ENCODE data around the gene ZNF200. TPM values are rescaled to one million over a fixed set of nuclear protein-coding genes. Genes with fewer than 3 reads are reported as not detected.
A peak's percentile ranks its signal among the peaks of the same experiment; 100 is the strongest.

Gene ZNF200
- total RNA-seq, 1 experiment from 2014 or later: 8.8 TPM

DNA sequence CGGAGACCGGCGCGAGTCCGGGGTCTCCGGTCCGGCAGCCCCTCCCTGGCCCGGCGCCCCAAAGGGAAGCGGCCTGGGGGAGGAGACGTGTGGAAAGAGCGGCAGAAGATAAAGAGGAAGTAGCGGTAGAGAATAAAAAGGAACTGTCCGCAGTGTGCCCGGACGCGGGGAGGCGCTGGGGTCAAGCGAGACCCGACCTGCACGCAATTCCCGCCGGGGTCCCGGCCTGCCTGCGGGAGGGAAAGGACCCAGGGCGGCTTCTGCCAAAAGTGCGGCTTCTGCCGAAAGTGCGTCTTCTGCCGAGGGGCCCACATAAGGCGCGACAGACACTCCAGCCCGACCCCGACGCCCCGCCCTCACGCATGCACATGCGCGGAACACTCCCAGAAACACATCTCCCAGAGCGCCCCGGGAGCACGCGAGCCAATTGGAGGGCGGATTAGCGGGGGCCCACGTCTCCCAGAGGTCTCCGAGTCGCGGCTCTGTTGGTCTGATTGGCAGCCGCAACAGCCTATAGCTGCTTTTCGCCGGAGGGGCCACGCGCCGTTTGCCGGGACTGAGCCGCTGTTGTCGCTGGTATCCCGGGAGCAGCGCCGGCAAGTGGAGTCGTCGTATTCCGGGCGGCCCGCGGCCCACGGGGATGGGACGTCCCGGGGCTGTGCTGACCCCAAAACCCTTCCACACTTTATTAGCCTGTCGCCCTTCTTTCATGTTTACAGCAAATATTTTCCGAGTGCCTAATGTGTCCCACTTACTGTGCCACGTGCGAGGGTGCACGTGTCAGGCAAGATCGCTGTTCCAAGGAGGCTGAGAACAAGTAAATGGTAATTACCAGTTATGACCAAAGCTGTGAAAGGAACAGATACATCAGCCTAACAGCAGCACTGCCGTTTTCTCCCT lies 29.4 kb upstream of the ZNF200 start:
- H3K4me2 ChIP-seq (ENCODE audit: low read length): peak overlapping the region; percentile 88
- no peaks in the 10 kb centered on the region for H3K79me2 ChIP-seq (ENCODE audit: insufficient read depth, low read length)
- ChIA-PET RAD21 (ENCODE audit: low non-redundant PET in 1 of 2, low total read pairs in 2 of 2, uncharacterized antibody in 2 of 2, unreplicated experiment in 2 of 2) (no interaction called here), POLR2A (interaction anchor here (0.7 to 1.2 kb wide), 3 partner anchors 18 to 29 kb away, joined by 3 to 4 read pairs (median 3); partner anchors contain the start of gene ZNF200), CTCF (no interaction called here)
- peak overlapping the region; percentile 62 to 65 for H3K4me3 ChIP-seq (replicated peaks in 1 of 2; ENCODE audit: low read depth in 1 of 2, low read length in 2 of 2)
- H3K27ac ChIP-seq (ENCODE audit: low read depth, low read length): peak overlapping the region; percentile 89
- BruUV-seq (replicated peaks): TSS peak; percentile 91
- H3K36me3 ChIP-seq (ENCODE audit: control insufficient read depth in 1 of 2, insufficient read depth in 2 of 2, low read length in 2 of 2): no peaks in the 10 kb centered on the region
- intact Hi-C loops (cut with micrococcal nuclease): loop anchor here (2.0 to 10.0 kb wide), 2 partner anchors 18 to 180 kb away; partner anchors contain the start of genes NAA60, ZNF263 and ZNF597
- ATAC-seq (peak; percentile 95), DNase-seq (ENCODE audit: low read depth, low spot score) (peak; percentile 94)
- no peaks in the 10 kb centered on the region for H3K27me3 ChIP-seq (ENCODE audit: insufficient read depth, low read length)
- peak overlapping the region; percentile 45 for H2AFZ ChIP-seq (ENCODE audit: low read depth, low read length, poor library complexity, severe bottlenecking)
- no peaks in the 10 kb centered on the region for H4K20me1 ChIP-seq (ENCODE audit: insufficient read depth)
- peaks cover 14 to 28% of the 10 kb centered on the region in 2 experiments for H3K4me1 ChIP-seq (ENCODE audit: control insufficient read depth in 1 of 2, insufficient read depth in 2 of 2, low read length in 2 of 2)
- H3K9me3 ChIP-seq (ENCODE audit: control insufficient read depth in 1 of 2, insufficient read depth in 1 of 2, low read depth in 1 of 2, low read length in 2 of 2): no peaks in the 10 kb centered on the region; a peak in 1 of 4 replicates
- H3K9ac ChIP-seq (ENCODE audit: low read length): peak overlapping the region; percentile 51
- H3K9me2 ChIP-seq (ENCODE audit: insufficient read depth): no peaks in the 10 kb centered on the region
- peak; percentile 48; the same call in 1 of the 2 replicates for TF ChIP-seq EGR1 (IDR thresholded peaks at IDR 0.05; ENCODE audit: low read depth)
- TF ChIP-seq CEBPB (IDR thresholded peaks at IDR 0.05; ENCODE audit: low read depth): no peak
- TF ChIP-seq EZH2 (IDR thresholded peaks at IDR 0.05): no peak
- peak; percentile 75 for TF ChIP-seq POLR2AphosphoS5 (IDR thresholded peaks at IDR 0.05; ENCODE audit: low read depth, low read length)
- TF ChIP-seq ZFX (IDR thresholded peaks at IDR 0.05): peak; percentile 17; the same call in 1 of the 2 replicates
- TF ChIP-seq, protein P1, sequence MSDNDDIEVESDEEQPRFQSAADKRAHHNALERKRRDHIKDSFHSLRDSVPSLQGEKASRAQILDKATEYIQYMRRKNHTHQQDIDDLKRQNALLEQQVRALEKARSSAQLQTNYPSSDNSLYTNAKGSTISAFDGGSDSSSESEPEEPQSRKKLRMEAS (IDR thresholded peaks at IDR 0.05): peak; percentile 98
- TF ChIP-seq TCF7L2 (IDR thresholded peaks at IDR 0.05; ENCODE audit: borderline replicate concordance, extremely low read depth, insufficient read depth, insufficient read length): peak; percentile 69
- TF ChIP-seq SIN3A (IDR thresholded peaks at IDR 0.05; ENCODE audit: low read depth): peak; percentile 80; the same call in 1 of the 2 replicates
- TF ChIP-seq EZH2phosphoT487 (IDR thresholded peaks at IDR 0.05; ENCODE audit: borderline replicate concordance): no peak
- TF ChIP-seq, protein P2, sequence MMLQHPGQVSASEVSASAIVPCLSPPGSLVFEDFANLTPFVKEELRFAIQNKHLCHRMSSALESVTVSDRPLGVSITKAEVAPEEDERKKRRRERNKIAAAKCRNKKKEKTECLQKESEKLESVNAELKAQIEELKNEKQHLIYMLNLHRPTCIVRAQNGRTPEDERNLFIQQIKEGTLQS (IDR thresholded peaks at IDR 0.05): no peak
- no peak for TF ChIP-seq YY1 (IDR thresholded peaks at IDR 0.05; ENCODE audit: extremely low read depth, insufficient replicate concordance, low read depth, low read length)
- no peak for TF ChIP-seq SRF (IDR thresholded peaks at IDR 0.05; ENCODE audit: low read depth)
- TF ChIP-seq, protein P3, sequence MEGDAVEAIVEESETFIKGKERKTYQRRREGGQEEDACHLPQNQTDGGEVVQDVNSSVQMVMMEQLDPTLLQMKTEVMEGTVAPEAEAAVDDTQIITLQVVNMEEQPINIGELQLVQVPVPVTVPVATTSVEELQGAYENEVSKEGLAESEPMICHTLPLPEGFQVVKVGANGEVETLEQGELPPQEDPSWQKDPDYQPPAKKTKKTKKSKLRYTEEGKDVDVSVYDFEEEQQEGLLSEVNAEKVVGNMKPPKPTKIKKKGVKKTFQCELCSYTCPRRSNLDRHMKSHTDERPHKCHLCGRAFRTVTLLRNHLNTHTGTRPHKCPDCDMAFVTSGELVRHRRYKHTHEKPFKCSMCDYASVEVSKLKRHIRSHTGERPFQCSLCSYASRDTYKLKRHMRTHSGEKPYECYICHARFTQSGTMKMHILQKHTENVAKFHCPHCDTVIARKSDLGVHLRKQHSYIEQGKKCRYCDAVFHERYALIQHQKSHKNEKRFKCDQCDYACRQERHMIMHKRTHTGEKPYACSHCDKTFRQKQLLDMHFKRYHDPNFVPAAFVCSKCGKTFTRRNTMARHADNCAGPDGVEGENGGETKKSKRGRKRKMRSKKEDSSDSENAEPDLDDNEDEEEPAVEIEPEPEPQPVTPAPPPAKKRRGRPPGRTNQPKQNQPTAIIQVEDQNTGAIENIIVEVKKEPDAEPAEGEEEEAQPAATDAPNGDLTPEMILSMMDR (IDR thresholded peaks at IDR 0.05 in 2 of 3, conservative IDR thresholded peaks at IDR 0.05 in 1 of 3; ENCODE audit: borderline replicate concordance in 1 of 3, insufficient read depth in 1 of 3, low read depth in 2 of 3, low read length in 2 of 3): peak in 1 of 3 experiments; percentile 29; a peak in 1 of 6 replicates
- TF ChIP-seq, protein P4, sequence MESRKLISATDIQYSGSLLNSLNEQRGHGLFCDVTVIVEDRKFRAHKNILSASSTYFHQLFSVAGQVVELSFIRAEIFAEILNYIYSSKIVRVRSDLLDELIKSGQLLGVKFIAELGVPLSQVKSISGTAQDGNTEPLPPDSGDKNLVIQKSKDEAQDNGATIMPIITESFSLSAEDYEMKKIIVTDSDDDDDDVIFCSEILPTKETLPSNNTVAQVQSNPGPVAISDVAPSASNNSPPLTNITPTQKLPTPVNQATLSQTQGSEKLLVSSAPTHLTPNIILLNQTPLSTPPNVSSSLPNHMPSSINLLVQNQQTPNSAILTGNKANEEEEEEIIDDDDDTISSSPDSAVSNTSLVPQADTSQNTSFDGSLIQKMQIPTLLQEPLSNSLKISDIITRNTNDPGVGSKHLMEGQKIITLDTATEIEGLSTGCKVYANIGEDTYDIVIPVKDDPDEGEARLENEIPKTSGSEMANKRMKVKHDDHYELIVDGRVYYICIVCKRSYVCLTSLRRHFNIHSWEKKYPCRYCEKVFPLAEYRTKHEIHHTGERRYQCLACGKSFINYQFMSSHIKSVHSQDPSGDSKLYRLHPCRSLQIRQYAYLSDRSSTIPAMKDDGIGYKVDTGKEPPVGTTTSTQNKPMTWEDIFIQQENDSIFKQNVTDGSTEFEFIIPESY (IDR thresholded peaks at IDR 0.05; ENCODE audit: extremely low read depth, insufficient replicate concordance, low read length): peak; percentile 34
- TF ChIP-seq ZNF274 (IDR thresholded peaks at IDR 0.05; ENCODE audit: low read depth, low read length): no peak
- TF ChIP-seq, protein P5, sequence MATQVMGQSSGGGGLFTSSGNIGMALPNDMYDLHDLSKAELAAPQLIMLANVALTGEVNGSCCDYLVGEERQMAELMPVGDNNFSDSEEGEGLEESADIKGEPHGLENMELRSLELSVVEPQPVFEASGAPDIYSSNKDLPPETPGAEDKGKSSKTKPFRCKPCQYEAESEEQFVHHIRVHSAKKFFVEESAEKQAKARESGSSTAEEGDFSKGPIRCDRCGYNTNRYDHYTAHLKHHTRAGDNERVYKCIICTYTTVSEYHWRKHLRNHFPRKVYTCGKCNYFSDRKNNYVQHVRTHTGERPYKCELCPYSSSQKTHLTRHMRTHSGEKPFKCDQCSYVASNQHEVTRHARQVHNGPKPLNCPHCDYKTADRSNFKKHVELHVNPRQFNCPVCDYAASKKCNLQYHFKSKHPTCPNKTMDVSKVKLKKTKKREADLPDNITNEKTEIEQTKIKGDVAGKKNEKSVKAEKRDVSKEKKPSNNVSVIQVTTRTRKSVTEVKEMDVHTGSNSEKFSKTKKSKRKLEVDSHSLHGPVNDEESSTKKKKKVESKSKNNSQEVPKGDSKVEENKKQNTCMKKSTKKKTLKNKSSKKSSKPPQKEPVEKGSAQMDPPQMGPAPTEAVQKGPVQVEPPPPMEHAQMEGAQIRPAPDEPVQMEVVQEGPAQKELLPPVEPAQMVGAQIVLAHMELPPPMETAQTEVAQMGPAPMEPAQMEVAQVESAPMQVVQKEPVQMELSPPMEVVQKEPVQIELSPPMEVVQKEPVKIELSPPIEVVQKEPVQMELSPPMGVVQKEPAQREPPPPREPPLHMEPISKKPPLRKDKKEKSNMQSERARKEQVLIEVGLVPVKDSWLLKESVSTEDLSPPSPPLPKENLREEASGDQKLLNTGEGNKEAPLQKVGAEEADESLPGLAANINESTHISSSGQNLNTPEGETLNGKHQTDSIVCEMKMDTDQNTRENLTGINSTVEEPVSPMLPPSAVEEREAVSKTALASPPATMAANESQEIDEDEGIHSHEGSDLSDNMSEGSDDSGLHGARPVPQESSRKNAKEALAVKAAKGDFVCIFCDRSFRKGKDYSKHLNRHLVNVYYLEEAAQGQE (IDR thresholded peaks at IDR 0.05; ENCODE audit: low read depth): no peak
